IMR-90 (cell line): Measurements from ENCODE around the gene DUS4L. TPM values are rescaled to one million over a fixed set of nuclear protein-coding genes. Genes with fewer than 3 reads are reported as not detected.

Source experiments
- ATAC-seq: fragments of 200-7000 bp; cut with Tn5 transposase; 2 replicates; pipeline ENCODE4 v1.9.1; 2020; ENCODE audit warnings: low read depth, mild to moderate bottlenecking, moderate library complexity
- BruUV-seq: library from RNA; stranded (reverse); fragments of 400-500 nt; replicated peaks from 2 replicates; lab custom pipeline; 2021; lab: Mats Ljungman, UMichigan
- CTCF ChIA-PET: fragments of 300-600 bp; formaldehyde crosslinking; extraction: SDS; loops from one replicate; lab custom pipeline; 2021; ENCODE audit warnings: antibody characterized with exemption; lab: Yijun Ruan, JAX
- POLR2A ChIA-PET: fragments of 300-600 bp; sonication (Branson Sonifier 250); formaldehyde crosslinking; loops from one replicate; lab custom pipeline; 2022; ENCODE audit warnings: antibody characterized with exemption; ENCODE audit not compliant: unreplicated experiment; lab: Charles Lee
- DNase-seq: peaks from one replicate; pipeline ENCODE4 v3.0.0; 2013
- H2AFZ ChIP-seq: replicated peaks from 2 replicates; pipeline ENCODE3; 2013; ENCODE audit warnings: low read length, mild to moderate bottlenecking; ENCODE audit not compliant: poor library complexity
- H2AK5ac ChIP-seq: 2 replicates; pipeline ENCODE4 v1.6.1; 2013; ENCODE audit warnings: low read depth, low read length, inconsistent platforms
- H2AK9ac ChIP-seq: replicated peaks from 2 replicates; pipeline ENCODE3; 2013; ENCODE audit warnings: mild to moderate bottlenecking, low read depth, low read length, moderate library complexity; ENCODE audit not compliant: poor library complexity
- H2BK120ac ChIP-seq: 2 replicates; pipeline ENCODE4 v1.6.1; 2013; ENCODE audit warnings: low read depth, low read length, inconsistent platforms
- H2BK15ac ChIP-seq: 3 replicates; pipeline ENCODE4 v1.6.1; 2013; ENCODE audit warnings: low read depth, low read length, inconsistent platforms
- H2BK20ac ChIP-seq: 2 replicates; pipeline ENCODE4 v1.6.1; 2013; ENCODE audit warnings: low read depth, mild to moderate bottlenecking, inconsistent platforms, low read length, moderate library complexity
- H2BK5ac ChIP-seq: 2 replicates; pipeline ENCODE4 v1.6.1; 2013; ENCODE audit warnings: mild to moderate bottlenecking, low read depth, low read length, inconsistent platforms; ENCODE audit not compliant: poor library complexity, severe bottlenecking
- H3K14ac ChIP-seq: replicated peaks from 2 replicates; pipeline ENCODE4 v1.6.1; 2013; ENCODE audit warnings: low read depth, low read length, inconsistent platforms
- H3K18ac ChIP-seq: 2 replicates; pipeline ENCODE4 v1.6.1; 2013; ENCODE audit warnings: low read depth, low read length, control low read depth
- H3K23ac ChIP-seq: 2 replicates; pipeline ENCODE4 v1.6.1; 2013; ENCODE audit warnings: low read depth, low read length, inconsistent platforms
- H3K27ac ChIP-seq: 2 replicates; pipeline ENCODE4 v1.5.1; 2013; ENCODE audit warnings: mild to moderate bottlenecking, control low read depth, low read length; ENCODE audit not compliant: insufficient read depth
- H3K27me3 ChIP-seq: 2 replicates; pipeline ENCODE4 v1.6.1; 2013; ENCODE audit warnings: low read length; ENCODE audit not compliant: control insufficient read depth, insufficient read depth
- H3K36me3 ChIP-seq: 2 replicates; pipeline ENCODE4 v1.6.1; 2013; ENCODE audit warnings: low read length, mixed read lengths; ENCODE audit not compliant: control insufficient read depth, insufficient read depth
- H3K4ac ChIP-seq: 2 replicates; pipeline ENCODE4 v1.6.1; 2013; ENCODE audit warnings: low read depth, low read length, inconsistent platforms
- H3K4me1 ChIP-seq: 2 replicates; pipeline ENCODE4 v1.6.1; 2013; ENCODE audit warnings: low read length, mixed read lengths; ENCODE audit not compliant: control insufficient read depth, insufficient read depth
- H3K4me2 ChIP-seq: 2 replicates; pipeline ENCODE4 v1.6.1; 2013; ENCODE audit warnings: low read depth, mild to moderate bottlenecking, control low read depth, low read length, moderate library complexity
- H3K4me3 ChIP-seq: 2 replicates; pipeline ENCODE4 v1.5.1; 2013; ENCODE audit warnings: low read depth, mild to moderate bottlenecking, control low read depth, low read length, moderate library complexity; ENCODE audit not compliant: insufficient read depth
- H3K56ac ChIP-seq: 2 replicates; pipeline ENCODE4 v1.6.1; 2013; ENCODE audit warnings: low read length, inconsistent platforms; ENCODE audit not compliant: insufficient read depth; ENCODE audit errors: extremely low read depth
- H3K79me1 ChIP-seq, 2 experiments: 2 replicates each; pipeline ENCODE4 v1.6.1; 2013; ENCODE audit warnings: low read length in 2 of 2, inconsistent platforms in 1 of 2, low read depth in 1 of 2
- H3K9ac ChIP-seq: 2 replicates; pipeline ENCODE4 v1.6.1; 2013; ENCODE audit warnings: low read depth, low read length, control low read depth
- H3K9me1 ChIP-seq: 2 replicates; pipeline ENCODE4 v1.6.1; 2013; ENCODE audit warnings: low read length, inconsistent platforms; ENCODE audit not compliant: insufficient read depth
- H3K9me3 ChIP-seq: 2 replicates; pipeline ENCODE4 v1.6.1; 2013; ENCODE audit warnings: low read length; ENCODE audit not compliant: control insufficient read depth, insufficient read depth
- H4K20me1 ChIP-seq: 2 replicates; pipeline ENCODE4 v1.6.1; 2013; ENCODE audit warnings: low read length, inconsistent platforms; ENCODE audit not compliant: insufficient read depth
- H4K5ac ChIP-seq: 2 replicates; pipeline ENCODE4 v1.6.1; 2013; ENCODE audit warnings: mild to moderate bottlenecking, low read depth, low read length, control low read depth
- H4K8ac ChIP-seq, 2 experiments: 2 replicates each; pipeline ENCODE4 v1.6.1; 2013; ENCODE audit warnings: low read depth in 2 of 2, low read length in 2 of 2, control low read depth in 1 of 2, inconsistent platforms in 1 of 2
- H4K91ac ChIP-seq: 2 replicates; pipeline ENCODE4 v1.6.1; 2013; ENCODE audit warnings: low read depth, low read length, inconsistent platforms; ENCODE audit not compliant: insufficient read depth
- CTCF ChIP-seq: conservative IDR thresholded peaks from 2 replicates; pipeline ENCODE4 v1.5.1; 2012; ENCODE audit warnings: mild to moderate bottlenecking, low read depth, low read length, improper control_type of control experiment
- ELK1 ChIP-seq: fragments of 150-350 bp; IDR thresholded peaks from 2 replicates; pipeline ENCODE4 v1.6.1; 2016; ENCODE audit warnings: low read depth, mild to moderate bottlenecking, low read length, moderate library complexity, borderline replicate concordance
- FOS ChIP-seq: fragments of 150-350 bp; IDR thresholded peaks from 2 replicates; pipeline ENCODE4 v1.6.1; 2016; ENCODE audit warnings: low read depth, low read length
- NFE2L2 ChIP-seq: fragments of 150-350 bp; IDR thresholded peaks from 2 replicates; pipeline ENCODE4 v1.6.1; 2016; ENCODE audit warnings: low read depth, mild to moderate bottlenecking, low read length
- POLR2A ChIP-seq: IDR thresholded peaks from 2 replicates; pipeline ENCODE4 v1.6.1; 2012; ENCODE audit warnings: mild to moderate bottlenecking, low read depth, low read length
- RCOR1 ChIP-seq: IDR thresholded peaks from 2 replicates; pipeline ENCODE4 v1.6.1; 2012; ENCODE audit warnings: mild to moderate bottlenecking, low read length, improper control_type of control experiment; ENCODE audit not compliant: insufficient replicate concordance
- WGBS, 2 experiments: methylation state at CpG; one replicate each; pipeline versions ENCODE4 v1.1.5 to v1.1.7; 2013; ENCODE audit warnings: missing lambda C conversion rate in 2 of 2; ENCODE audit not compliant: insufficient read length in 1 of 2; ENCODE audit errors: extremely low coverage in 2 of 2; 5-methylcytosine and 5-hydroxymethylcytosine counted together
- dilution Hi-C: fragments of 300-500 bp; cut with HindIII; formaldehyde crosslinking; loops from one replicate; pipeline ENCODE4 v1.14.3; 2018; ENCODE audit warnings: low sequenced_read_pairs; ENCODE audit not compliant: unreplicated experiment
- in situ Hi-C: fragments of 300-500 bp; cut with MboI; formaldehyde crosslinking; loops from 3 replicates; pipeline ENCODE4 v1.14.3; 2019; ENCODE audit warnings: low sequenced_read_pairs, inconsistent platforms, mixed read lengths
- intact Hi-C: fragments of 100-400 bp; cut with micrococcal nuclease; formaldehyde crosslinking; loops from 2 replicates; pipeline ENCODE4 v1.10.0; 2022
- polyA plus RNA-seq, 3 experiments: library from polyadenylated mRNA; depleted of rRNA; stranded (reverse); fragments of >200 nt; gene quantifications; 2 replicates each; pipeline ENCODE4 v1.2.3, GENCODE V29; 2012; ENCODE audit warnings: low replicate concordance in 1 of 3
- total RNA-seq: library from RNA; depleted of rRNA; stranded (reverse); fragments of >200 nt; gene quantifications from 2 replicates; pipeline ENCODE4 v1.2.3, GENCODE V29; 2012
- TF ChIP-seq, protein P1 (sequence below): fragments of 150-350 bp; IDR thresholded peaks from 2 replicates; pipeline ENCODE4 v1.6.1; 2017; ENCODE audit warnings: mild to moderate bottlenecking, antibody characterized with exemption, low read length, low read depth

The DUS4L gene
- total and polyA plus RNA-seq, 2 of the 4 experiments (the other 2 are of a cell fraction): 4.2 to 6.6 TPM

GRCh38 chr7:107600816-107601215, 37.0 kb downstream of the DUS4L start:
- dilution Hi-C loops: no loop called here
- CTCF ChIA-PET: no interaction called here

More at GRCh38 chr7:107600816-107601215, 37.0 kb downstream of the DUS4L start:
- Histone ChIP-seq H2AK5ac (no peak overlapping the region), H2BK15ac (no peak overlapping the region), H3K27ac (no peak overlapping the region), H3K9me1 (peaks cover 3% of the 10 kb centered on the region), H3K79me1 (peaks cover 0 to 12% of the 10 kb centered on the region in 2 experiments; a peak in 3 of 4 replicates), H3K4me1 (peaks cover 2% of the 10 kb centered on the region; the same call in 1 of the 2 replicates), H3K9ac (no peak overlapping the region), H4K91ac (no peak overlapping the region), H3K36me3 (peaks cover 8% of the 10 kb centered on the region), H3K14ac (no peak overlapping the region), H2AK9ac (no peak overlapping the region), H2BK5ac (no peak overlapping the region), H2BK120ac (no peak overlapping the region), H3K4ac (no peak overlapping the region), H3K4me3 (no peak overlapping the region), H4K8ac (no peak overlapping the region), H3K18ac (no peak overlapping the region), H2BK20ac (no peak overlapping the region), H4K5ac (no peak overlapping the region), H4K20me1 (no peaks in the 10 kb centered on the region), H3K9me3 (no peaks in the 10 kb centered on the region), H3K56ac (no peak overlapping the region), H3K4me2 (no peak overlapping the region), H3K27me3 (no peaks in the 10 kb centered on the region), H2AFZ (no peak overlapping the region), H3K23ac (no peak overlapping the region)
- no CpG with 5 or more reads among the region's 2 CpGs for WGBS, 2 experiments
- POLR2A ChIA-PET: no interaction called here
- in situ Hi-C loops: no loop called here
- intact Hi-C loops: no loop called here
- no peak for DNase-seq
- ATAC-seq: no peak
- TF ChIP-seq ELK1: no peak
- no peak for TF ChIP-seq CTCF
- TF ChIP-seq, protein P1, sequence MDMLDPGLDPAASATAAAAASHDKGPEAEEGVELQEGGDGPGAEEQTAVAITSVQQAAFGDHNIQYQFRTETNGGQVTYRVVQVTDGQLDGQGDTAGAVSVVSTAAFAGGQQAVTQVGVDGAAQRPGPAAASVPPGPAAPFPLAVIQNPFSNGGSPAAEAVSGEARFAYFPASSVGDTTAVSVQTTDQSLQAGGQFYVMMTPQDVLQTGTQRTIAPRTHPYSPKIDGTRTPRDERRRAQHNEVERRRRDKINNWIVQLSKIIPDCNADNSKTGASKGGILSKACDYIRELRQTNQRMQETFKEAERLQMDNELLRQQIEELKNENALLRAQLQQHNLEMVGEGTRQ: no peak
- TF ChIP-seq POLR2A: no peak
- TF ChIP-seq NFE2L2: no peak
- no peak for TF ChIP-seq RCOR1
- no peak for TF ChIP-seq FOS
- BruUV-seq: no TSS peak
